ENCODE data around the gene HSPA14. TPM values are rescaled to one million over a fixed set of nuclear protein-coding genes. Genes with fewer than 3 reads are reported as not detected.
"Not testable (repeated sequence)": the region's sequence is repeated elsewhere in the genome, so short reads cannot be mapped to it uniquely, and the experiment has no call there.

HSPA14 gene
- total RNA-seq, 1 experiment from 2014 or later: 63.7 TPM

GRCh38 chr10:14878266-14879123, 40.4 kb downstream of the HSPA14 start, which contains the start of gene SUV39H2:
Gene SUV39H2 (plus strand): TSS chr10:14878866. CDS start chr10:14878889, 23 bp downstream.
- DNase-seq (ENCODE audit: low spot score): peak; percentile 94
- in situ Hi-C loops (cut with HindIII; ENCODE audit: low sequenced_read_pairs): no loop called here

GRCh38 chr10:14879124-14879927, 41.2 kb downstream of the HSPA14 start:
- in situ Hi-C loops (cut with HindIII; ENCODE audit: low sequenced_read_pairs): no loop called here
- DNase-seq (ENCODE audit: low spot score): peak; percentile 15

GRCh38 chr10:14879928-14880193, 41.8 kb downstream of the HSPA14 start:
- DNase-seq (ENCODE audit: low spot score): no peak
- in situ Hi-C loops (cut with HindIII; ENCODE audit: low sequenced_read_pairs): no loop called here

GRCh38 chr10:14880229-14880628, 42.1 kb downstream of the HSPA14 start:
- in situ Hi-C loops (cut with HindIII; ENCODE audit: low sequenced_read_pairs): no loop called here
- peak; percentile 5 for DNase-seq (ENCODE audit: low spot score)

GRCh38 chr10:14884082-14884481, 46.0 kb downstream of the HSPA14 start:
- in situ Hi-C loops (cut with HindIII; ENCODE audit: low sequenced_read_pairs): no loop called here
- DNase-seq (ENCODE audit: low spot score): no peak

GRCh38 chr10:14889318-14889717, 51.2 kb downstream of the HSPA14 start:
- in situ Hi-C loops (cut with HindIII; ENCODE audit: low sequenced_read_pairs): no loop called here
- no peak for DNase-seq (ENCODE audit: low spot score)

GRCh38 chr10:14891151-14891550, 53.0 kb downstream of the HSPA14 start:
- DNase-seq (ENCODE audit: low spot score): no peak
- in situ Hi-C loops (cut with HindIII; ENCODE audit: low sequenced_read_pairs): no loop called here

- DNase-seq (ENCODE audit: low spot score): peak; percentile 29
- in situ Hi-C loops (cut with HindIII; ENCODE audit: low sequenced_read_pairs): no loop called here
Measured at GRCh38 chr10:14904316-14904732, 66.2 kb downstream of the HSPA14 start.

- in situ Hi-C loops (cut with HindIII; ENCODE audit: low sequenced_read_pairs): no loop called here
- no peak for DNase-seq (ENCODE audit: low spot score)
Measured at GRCh38 chr10:14904864-14905263, 66.8 kb downstream of the HSPA14 start.

GRCh38 chr10:14905890-14906289, 67.8 kb downstream of the HSPA14 start:
- in situ Hi-C loops (cut with HindIII; ENCODE audit: low sequenced_read_pairs): no loop called here
- DNase-seq (ENCODE audit: low spot score): no peak

- no peak for DNase-seq (ENCODE audit: low spot score)
- in situ Hi-C loops (cut with HindIII; ENCODE audit: low sequenced_read_pairs): no loop called here
Measured at GRCh38 chr10:14906765-14907164, 68.7 kb downstream of the HSPA14 start.

GRCh38 chr10:14907591-14907990, 69.5 kb downstream of the HSPA14 start:
- DNase-seq (ENCODE audit: low spot score); in situ Hi-C loops (cut with HindIII; ENCODE audit: low sequenced_read_pairs): not testable (repeated sequence)

GRCh38 chr10:14909101-14909500, 71.0 kb downstream of the HSPA14 start:
- in situ Hi-C loops (cut with HindIII; ENCODE audit: low sequenced_read_pairs): no loop called here
- DNase-seq (ENCODE audit: low spot score): no peak

- DNase-seq (ENCODE audit: low spot score): no peak
- in situ Hi-C loops (cut with HindIII; ENCODE audit: low sequenced_read_pairs): no loop called here
Measured at GRCh38 chr10:14910953-14911352, 72.8 kb downstream of the HSPA14 start.

- in situ Hi-C loops (cut with HindIII; ENCODE audit: low sequenced_read_pairs): no loop called here
Measured at GRCh38 chr10:14911801-14912200, 73.7 kb downstream of the HSPA14 start.

GRCh38 chr10:14916600-14916999, 78.5 kb downstream of the HSPA14 start:
- in situ Hi-C loops (cut with HindIII; ENCODE audit: low sequenced_read_pairs): no loop called here
- no peak for DNase-seq (ENCODE audit: low spot score)

More at GRCh38 chr10:14911801-14912200, 73.7 kb downstream of the HSPA14 start:
- no peak for DNase-seq (ENCODE audit: low spot score)

- no peak for DNase-seq (ENCODE audit: low spot score)
- in situ Hi-C loops (cut with HindIII; ENCODE audit: low sequenced_read_pairs): no loop called here
Measured at GRCh38 chr10:14917827-14918226, 79.7 kb downstream of the HSPA14 start.

- in situ Hi-C loops (cut with HindIII; ENCODE audit: low sequenced_read_pairs): no loop called here
- DNase-seq (ENCODE audit: low spot score): no peak
Measured at GRCh38 chr10:14918964-14919363, 80.9 kb downstream of the HSPA14 start.

Measured in G401 (cell line).